SK-N-SH (cell line): ENCODE results near the gene COP1. TPM values are rescaled to one million over a fixed set of nuclear protein-coding genes. Genes with fewer than 3 reads are reported as not detected.
"Not testable (repeated sequence)": the region's sequence is repeated elsewhere in the genome, so short reads cannot be mapped to it uniquely, and the experiment has no call there.

Source experiments
- CTCF ChIA-PET: fragments of 300-600, 350-600 bp; formaldehyde crosslinking; extraction: SDS; loops from one replicate; lab custom pipeline; 2021; lab: Yijun Ruan, JAX
- POLR2A ChIA-PET: fragments of 350-600 bp; sonication (Branson Sonifier 250); formaldehyde crosslinking; extraction: SDS; loops from one replicate; lab custom pipeline; 2020; ENCODE audit warnings: antibody characterized with exemption, inconsistent platforms; lab: Yijun Ruan, JAX
- DNase-seq: peaks from one replicate; pipeline ENCODE4 v3.0.0; 2012
- H2AFZ ChIP-seq: fragments of 200-600 bp; sonication (generic); 2 replicates; pipeline ENCODE4 v1.8.1; 2016; ENCODE audit warnings: antibody characterized with exemption, mild to moderate bottlenecking, low read depth
- H3F3A ChIP-seq: fragments of 200-600 bp; sonication (generic); replicated peaks from 2 replicates; pipeline ENCODE3; 2016; ENCODE audit warnings: antibody characterized with exemption, mild to moderate bottlenecking; ENCODE audit not compliant: insufficient read depth
- H3K27ac ChIP-seq, 2 experiments: fragments of 200-500 bp in 1 of 2; fragments of 200-600 bp in 1 of 2; sonication (Bioruptor generic) in 1 of 2; sonication (generic), shearing (Covaris generic) in 1 of 2; 2 replicates each; pipeline versions ENCODE4 v1.5.1 to v1.6.1; 2014 to 2016; ENCODE audit warnings: low read depth in 2 of 2, inconsistent platforms in 1 of 2, low read length in 1 of 2, mild to moderate bottlenecking in 1 of 2, mixed read lengths in 1 of 2
- H3K27me3 ChIP-seq: fragments of 200-600 bp; sonication (generic), shearing (Covaris generic); 2 replicates; pipeline ENCODE4 v1.6.1; 2016; ENCODE audit warnings: mixed run types; ENCODE audit not compliant: insufficient read depth
- H3K36me3 ChIP-seq, 2 experiments: fragments of 200-500 bp in 1 of 2; fragments of 200-600 bp in 1 of 2; sonication (Bioruptor generic) in 1 of 2; sonication (generic) in 1 of 2; replicated peaks in 1 of 2; 2 replicates each; pipeline versions ENCODE3 to v1.5.1; 2014 to 2016; ENCODE audit warnings: low read length in 1 of 2, mild to moderate bottlenecking in 1 of 2; ENCODE audit not compliant: insufficient read depth in 2 of 2, control insufficient read depth in 1 of 2
- H3K4me1 ChIP-seq, 2 experiments: fragments of 200-500 bp in 1 of 2; fragments of 200-600 bp in 1 of 2; sonication (Bioruptor generic) in 1 of 2; sonication (generic), shearing (Covaris generic) in 1 of 2; 2 replicates each; pipeline versions ENCODE4 v1.5.1 to v1.6.1; 2014 to 2016; ENCODE audit warnings: low read depth in 1 of 2, low read length in 1 of 2, mixed run types in 1 of 2; ENCODE audit not compliant: insufficient read depth in 2 of 2, control insufficient read depth in 1 of 2
- H3K4me2 ChIP-seq: fragments of 200-600 bp; sonication (generic), shearing (Covaris generic); 2 replicates; pipeline ENCODE4 v1.6.1; 2017; ENCODE audit warnings: mixed run types
- H3K4me3 ChIP-seq, 2 experiments: fragments of 200-500 bp in 1 of 2; fragments of 200-600 bp in 1 of 2; sonication (Bioruptor generic) in 1 of 2; sonication (generic), shearing (Covaris generic) in 1 of 2; 2 replicates each; pipeline versions ENCODE4 v1.5.1 to v1.8.1; 2014 to 2016; ENCODE audit warnings: low read depth in 2 of 2, inconsistent platforms in 1 of 2, low read length in 1 of 2, mild to moderate bottlenecking in 1 of 2, mixed read lengths in 1 of 2, moderate library complexity in 1 of 2
- H3K79me2 ChIP-seq: fragments of 200-600 bp; sonication (generic); 2 replicates; pipeline ENCODE4 v1.8.1; 2017; ENCODE audit warnings: mild to moderate bottlenecking; ENCODE audit not compliant: insufficient read depth
- H3K9ac ChIP-seq: fragments of 200-600 bp; sonication (generic); 2 replicates; pipeline ENCODE4 v1.6.1; 2017; ENCODE audit warnings: mixed run types
- H3K9me2 ChIP-seq: fragments of 200-600 bp; sonication (generic); 2 replicates; pipeline ENCODE4 v1.6.1; 2017; ENCODE audit warnings: mixed run types
- H3K9me3 ChIP-seq: fragments of 200-600 bp; sonication (generic); 2 replicates; pipeline ENCODE4 v1.6.1; 2017; ENCODE audit warnings: mixed run types, mild to moderate bottlenecking, moderate library complexity
- H4K20me1 ChIP-seq: fragments of 200-600 bp; sonication (generic); 2 replicates; pipeline ENCODE4 v1.6.1; 2017; ENCODE audit warnings: mild to moderate bottlenecking, mixed run types; ENCODE audit not compliant: insufficient read depth
- CHD2 ChIP-seq: fragments of 150-350 bp; IDR thresholded peaks from 2 replicates; pipeline ENCODE4 v1.6.1; 2018; ENCODE audit warnings: low read length; ENCODE audit not compliant: partially characterized antibody
- ELF1 ChIP-seq: IDR thresholded peaks from 2 replicates; pipeline ENCODE4 v1.4.0; 2012
- EZH2phosphoT487 ChIP-seq: fragments of 200-600 bp; sonication (generic); IDR thresholded peaks from 2 replicates; pipeline ENCODE4 v1.6.1; 2017; ENCODE audit warnings: low read depth, mixed run types, mild to moderate bottlenecking, antibody characterized with exemption, moderate library complexity, borderline replicate concordance
- FOSL2 ChIP-seq: IDR thresholded peaks from 2 replicates; pipeline ENCODE4 v1.4.0; 2012; ENCODE audit warnings: low read depth, mild to moderate bottlenecking, moderate library complexity, borderline replicate concordance
- FOXJ3 ChIP-seq: sonication (generic); formaldehyde crosslinking; IDR thresholded peaks from 2 replicates; pipeline ENCODE4 v1.5.1; 2020; ENCODE audit warnings: mild to moderate bottlenecking, missing genetic modification reagents
- GATA2 ChIP-seq: sonication (generic); formaldehyde crosslinking; IDR thresholded peaks from 2 replicates; pipeline ENCODE4 v1.5.0; 2020; ENCODE audit warnings: mild to moderate bottlenecking, missing genetic modification reagents
- MEF2A ChIP-seq: IDR thresholded peaks from 2 replicates; pipeline ENCODE4 v1.4.0; 2012; ENCODE audit warnings: low read depth, borderline replicate concordance
- MXI1 ChIP-seq: IDR thresholded peaks from 2 replicates; pipeline ENCODE4 v1.6.1; 2012; ENCODE audit warnings: mild to moderate bottlenecking, low read depth, low read length, improper control_type of control experiment
- NFIC ChIP-seq: IDR thresholded peaks from 2 replicates; pipeline ENCODE4 v1.4.0; 2012; ENCODE audit warnings: borderline replicate concordance
- PBX3 ChIP-seq: IDR thresholded peaks from 2 replicates; pipeline ENCODE4; 2012
- RAD21 ChIP-seq: IDR thresholded peaks from 2 replicates; pipeline ENCODE4 v1.6.1; 2012; ENCODE audit warnings: mild to moderate bottlenecking, low read length
- RCOR1 ChIP-seq: fragments of 150-350 bp; IDR thresholded peaks from 2 replicates; pipeline ENCODE4 v1.6.1; 2017; ENCODE audit warnings: antibody characterized with exemption, low read length
- RFX5 ChIP-seq: IDR thresholded peaks from 2 replicates; pipeline ENCODE4 v1.6.1; 2012; ENCODE audit warnings: mild to moderate bottlenecking, improper control_type of control experiment, low read length
- SMC3 ChIP-seq: IDR thresholded peaks from 2 replicates; pipeline ENCODE4 v1.6.1; 2012; ENCODE audit warnings: low read depth, low read length, improper control_type of control experiment
- TEAD4 ChIP-seq: IDR thresholded peaks from 2 replicates; pipeline ENCODE4 v1.4.0; 2012; ENCODE audit warnings: mild to moderate bottlenecking, borderline replicate concordance; ENCODE audit not compliant: insufficient read depth
- USF2 ChIP-seq: fragments of 150-350 bp; IDR thresholded peaks from 2 replicates; pipeline ENCODE4 v1.6.1; 2017; ENCODE audit warnings: antibody characterized with exemption, low read length, low read depth, borderline replicate concordance
- ZBTB33 ChIP-seq: IDR thresholded peaks from 2 replicates; pipeline ENCODE4 v1.4.0; 2012; ENCODE audit warnings: low read depth, borderline replicate concordance
- WGBS: methylation state at CpG from one replicate; pipeline ENCODE4 v1.1.6; 2017; ENCODE audit warnings: low lambda C conversion rate; 5-methylcytosine and 5-hydroxymethylcytosine counted together
- polyA plus RNA-seq, 3 experiments: library from polyadenylated mRNA; depleted of rRNA; stranded (reverse); fragments of >200 nt; gene quantifications; 2 replicates each; pipeline ENCODE4 v1.2.3, GENCODE V29; 2012

The COP1 gene
- polyA plus RNA-seq, 1 of the 3 experiments (the other 2 are of a cell fraction): 10.3 TPM

- CTCF ChIA-PET: no interaction called here
- no peak overlapping the region for H3K9ac ChIP-seq
- H3K27ac ChIP-seq: no peak overlapping the region
- peaks cover 12% of the 10 kb centered on the region for H3F3A ChIP-seq
- TF ChIP-seq FOXJ3 (CRISPR knock-in tag) (no peak), NFIC (no peak), EZH2phosphoT487 (no peak), ZBTB33 (no peak), FOSL2 (no peak), RAD21 (no peak), CHD2 (no peak), RCOR1 (no peak), SMC3 (no peak), USF2 (no peak), MXI1 (no peak), RFX5 (no peak), PBX3 (no peak), GATA2 (no peak), TEAD4 (no peak), MEF2A (no peak), ELF1 (no peak)
- DNase-seq: no peak
- H3K79me2 ChIP-seq: 0 out of 2 replicates have a peak, but pooled peaks cover 5% of the 10 kb centered on the region
- H3K4me3 ChIP-seq: no peak overlapping the region
- peaks cover 18 to 23% of the 10 kb centered on the region in 2 experiments for H3K36me3 ChIP-seq
- H3K4me1 ChIP-seq: peaks cover 3 to 12% of the 10 kb centered on the region in 2 experiments; a peak in 3 of 4 replicates
- no peaks in the 10 kb centered on the region for H3K9me2 ChIP-seq
- POLR2A ChIA-PET: no interaction called here
- H4K20me1 ChIP-seq: no peaks in the 10 kb centered on the region
- H3K27me3 ChIP-seq: no peaks in the 10 kb centered on the region
- H3K4me2 ChIP-seq: no peak overlapping the region
- no peaks in the 10 kb centered on the region for H3K9me3 ChIP-seq
- no peak overlapping the region for H2AFZ ChIP-seq
Observed at GRCh38 chr1:176029155-176029554, 177.9 kb downstream of the COP1 start.

GRCh38 chr1:176027934-176028333, 179.2 kb downstream of the COP1 start:
- H3K79me2 ChIP-seq, H3K9me3 ChIP-seq, H3K9ac ChIP-seq, H3K4me2 ChIP-seq, H3K4me1 ChIP-seq, H3K9me2 ChIP-seq, H3K27me3 ChIP-seq, DNase-seq, H4K20me1 ChIP-seq, POLR2A ChIA-PET, CTCF ChIA-PET, H3K4me3 ChIP-seq, H2AFZ ChIP-seq, H3K27ac ChIP-seq: not testable (repeated sequence)
- 93% methylated on average over 4 of the region's 4 CpGs for WGBS
- peaks cover 12% of the 10 kb centered on the region for H3F3A ChIP-seq
- peaks cover 19 to 23% of the 10 kb centered on the region in 2 experiments for H3K36me3 ChIP-seq
